ENCODE results near the gene CEACAM5.

CEACAM5 gene

GRCh38 chr19:41739361-41739760, 30.9 kb downstream of the CEACAM5 start:
- Mint-ChIP-seq H3K27me3 (ENCODE audit: low read depth, poor library complexity) (peaks cover 5% of the 10 kb centered on the region), H3K4me3 (no peak overlapping the region), H3K36me3 (ENCODE audit: low read depth) (no peaks in the 10 kb centered on the region), H3K27ac (no peak overlapping the region), H3K4me1 (no peaks in the 10 kb centered on the region), H3K9me3 (peaks cover 83% of the 10 kb centered on the region)
- no peak for TF ChIP-seq CTCF (IDR thresholded peaks at IDR 0.05)
- DNase-seq: no peak

- Mint-ChIP-seq H3K27me3 (ENCODE audit: low read depth, poor library complexity) (peaks cover 4% of the 10 kb centered on the region), H3K4me3 (no peak overlapping the region), H3K36me3 (ENCODE audit: low read depth) (no peaks in the 10 kb centered on the region), H3K27ac (no peak overlapping the region), H3K9me3 (peaks cover 84% of the 10 kb centered on the region), H3K4me1 (no peaks in the 10 kb centered on the region)
- no peak for TF ChIP-seq CTCF (IDR thresholded peaks at IDR 0.05)
- no peak for DNase-seq
Observed at GRCh38 chr19:41740415-41741243, 32.2 kb downstream of the CEACAM5 start.

GRCh38 chr19:41741244-41741554, 32.8 kb downstream of the CEACAM5 start:
- H3K4me3 Mint-ChIP-seq: no peak overlapping the region
- peaks cover 84% of the 10 kb centered on the region for H3K9me3 Mint-ChIP-seq
- peaks cover 9% of the 10 kb centered on the region for H3K27me3 Mint-ChIP-seq (ENCODE audit: low read depth, poor library complexity)
- H3K4me1 Mint-ChIP-seq: no peaks in the 10 kb centered on the region
- no peak overlapping the region for H3K27ac Mint-ChIP-seq
- H3K36me3 Mint-ChIP-seq (ENCODE audit: low read depth): no peaks in the 10 kb centered on the region
- no peak for DNase-seq
- TF ChIP-seq CTCF (IDR thresholded peaks at IDR 0.05): no peak

- H3K27me3 Mint-ChIP-seq (ENCODE audit: low read depth, poor library complexity): peaks cover 25% of the 10 kb centered on the region
- no peaks in the 10 kb centered on the region for H3K4me1 Mint-ChIP-seq
- no peaks in the 10 kb centered on the region for H3K36me3 Mint-ChIP-seq (ENCODE audit: low read depth)
- no peak for DNase-seq
- H3K27ac Mint-ChIP-seq: no peak overlapping the region
- TF ChIP-seq CTCF (IDR thresholded peaks at IDR 0.05): no peak
- H3K4me3 Mint-ChIP-seq: no peak overlapping the region
- H3K9me3 Mint-ChIP-seq: peaks cover 68% of the 10 kb centered on the region
Observed at GRCh38 chr19:41744850-41745249, 36.4 kb downstream of the CEACAM5 start.

GRCh38 chr19:41745756-41746155, 37.3 kb downstream of the CEACAM5 start:
- no peak overlapping the region for H3K4me3 Mint-ChIP-seq
- DNase-seq: no peak
- H3K27ac Mint-ChIP-seq: no peak overlapping the region
- no peak for TF ChIP-seq CTCF (IDR thresholded peaks at IDR 0.05)
- H3K9me3 Mint-ChIP-seq: peaks cover 63% of the 10 kb centered on the region
- H3K27me3 Mint-ChIP-seq (ENCODE audit: low read depth, poor library complexity): peaks cover 25% of the 10 kb centered on the region
- H3K4me1 Mint-ChIP-seq: no peaks in the 10 kb centered on the region
- H3K36me3 Mint-ChIP-seq (ENCODE audit: low read depth): no peaks in the 10 kb centered on the region

- Mint-ChIP-seq H3K9me3 (peaks cover 58% of the 10 kb centered on the region), H3K36me3 (ENCODE audit: low read depth) (no peaks in the 10 kb centered on the region), H3K4me3 (no peak overlapping the region), H3K27me3 (ENCODE audit: low read depth, poor library complexity) (peaks cover 31% of the 10 kb centered on the region), H3K27ac (no peak overlapping the region), H3K4me1 (no peaks in the 10 kb centered on the region)
- TF ChIP-seq CTCF (IDR thresholded peaks at IDR 0.05): no peak
- DNase-seq: no peak
Observed at GRCh38 chr19:41746593-41747227, 38.3 kb downstream of the CEACAM5 start.
